T-helper 17 cell (primary cell): Measurements from ENCODE around the gene ABCC5. TPM values are rescaled to one million over a fixed set of nuclear protein-coding genes. Genes with fewer than 3 reads are reported as not detected.
"Not testable (repeated sequence)": the region's sequence is repeated elsewhere in the genome, so short reads cannot be mapped to it uniquely, and the experiment has no call there.

Experiments
- ATAC-seq: fragments of 150-1000 bp; cut with Tn5 transposase; 2 replicates; pipeline ENCODE4 v1.10.0; 2021; ENCODE audit warnings: mild to moderate bottlenecking, moderate library complexity
- DNase-seq, 3 donors: peaks; one replicate each; pipeline versions ENCODE4 v3.0.0 to v3.0.0-alpha.2; 2020 to 2021
- H3K9me3 ChIP-seq: one replicate; pipeline ENCODE4 v1.7.0; 2013; ENCODE audit warnings: low read length, mild to moderate bottlenecking; ENCODE audit not compliant: control insufficient read depth, poor library complexity, severe bottlenecking
- H3K27ac Mint-ChIP-seq: one replicate; pipeline ENCODE4 v1.8.0; 2022; ENCODE audit warnings: mild to moderate bottlenecking, moderate library complexity, mixed read lengths
- H3K27me3 Mint-ChIP-seq: one replicate; pipeline ENCODE4 v1.8.0; 2022; ENCODE audit warnings: mixed read lengths
- H3K36me3 Mint-ChIP-seq: one replicate; pipeline ENCODE4 v1.8.0; 2022; ENCODE audit warnings: low read depth, mixed read lengths
- H3K4me1 Mint-ChIP-seq: one replicate; pipeline ENCODE4 v1.8.0; 2022; ENCODE audit warnings: mild to moderate bottlenecking, mixed read lengths
- H3K4me3 Mint-ChIP-seq: one replicate; pipeline ENCODE4 v1.8.0; 2022; ENCODE audit warnings: mild to moderate bottlenecking, moderate library complexity, mixed read lengths
- total RNA-seq, 4 donors: library from RNA in 2 of 4; stranded (reverse) in 2 of 4; gene quantifications; one replicate each; pipeline ENCODE4 v1.2.3 and lab custom pipeline; 2022 to 2026

ABCC5 gene
- total RNA-seq, 2 donors from 2014 or later, result 17.5 to 17.6 TPM

GRCh38 chr3:183880121-183880520 is 137.6 kb downstream of the ABCC5 start:
- no peak for DNase-seq
- ATAC-seq, result no peak
- H3K9me3 ChIP-seq, result no peaks in the 10 kb centered on the region
- H3K27me3 Mint-ChIP-seq, result no peaks in the 10 kb centered on the region
- H3K27ac Mint-ChIP-seq, result no peak overlapping the region
- H3K36me3 Mint-ChIP-seq, result peaks cover 4% of the 10 kb centered on the region
- no peak overlapping the region for H3K4me3 Mint-ChIP-seq
- peaks cover 33% of the 10 kb centered on the region for H3K4me1 Mint-ChIP-seq

- no peaks in the 10 kb centered on the region for H3K9me3 ChIP-seq
- Mint-ChIP-seq H3K4me1 (peaks cover 27% of the 10 kb centered on the region), H3K27ac (peak overlapping the region; percentile 32), H3K36me3 (peaks cover 2% of the 10 kb centered on the region), H3K4me3 (no peak overlapping the region), H3K27me3 (no peaks in the 10 kb centered on the region)
- DNase-seq (no peak), ATAC-seq (no peak)
Measured at GRCh38 chr3:183879243-183879642, 138.4 kb downstream of the ABCC5 start.

DNA sequence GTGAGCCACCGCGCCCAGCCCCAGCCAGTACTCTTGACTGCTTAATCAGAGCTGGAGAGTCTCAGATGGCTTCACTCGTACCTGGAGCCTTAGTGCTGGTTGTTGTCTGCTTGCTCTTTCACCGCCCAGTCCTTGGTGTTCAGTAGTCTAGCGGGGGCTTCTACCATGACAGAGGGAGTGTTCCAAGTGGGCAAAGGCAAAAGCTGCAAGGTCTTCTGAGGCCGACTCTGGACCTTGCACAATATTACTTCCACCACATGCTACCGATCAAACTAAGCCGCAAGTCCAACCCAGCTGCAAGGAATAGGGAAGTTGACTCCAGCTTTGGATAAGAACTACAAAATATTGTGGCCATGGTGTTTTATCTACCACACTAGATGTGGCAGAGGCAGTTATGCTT is 139.6 kb downstream of the ABCC5 start:
- no peak for DNase-seq
- Mint-ChIP-seq H3K27me3 (no peaks in the 10 kb centered on the region), H3K36me3 (peaks cover 2% of the 10 kb centered on the region), H3K4me1 (peaks cover 20% of the 10 kb centered on the region), H3K4me3 (no peak overlapping the region), H3K27ac (no peak overlapping the region)
- no peak for ATAC-seq
- no peaks in the 10 kb centered on the region for H3K9me3 ChIP-seq

GRCh38 chr3:183877227-183877626 is 140.5 kb downstream of the ABCC5 start:
- peaks cover 22% of the 10 kb centered on the region for H3K4me1 Mint-ChIP-seq
- not testable (repeated sequence) for H3K27ac Mint-ChIP-seq, H3K27me3 Mint-ChIP-seq, H3K4me3 Mint-ChIP-seq, DNase-seq, H3K9me3 ChIP-seq, H3K36me3 Mint-ChIP-seq, ATAC-seq

DNA sequence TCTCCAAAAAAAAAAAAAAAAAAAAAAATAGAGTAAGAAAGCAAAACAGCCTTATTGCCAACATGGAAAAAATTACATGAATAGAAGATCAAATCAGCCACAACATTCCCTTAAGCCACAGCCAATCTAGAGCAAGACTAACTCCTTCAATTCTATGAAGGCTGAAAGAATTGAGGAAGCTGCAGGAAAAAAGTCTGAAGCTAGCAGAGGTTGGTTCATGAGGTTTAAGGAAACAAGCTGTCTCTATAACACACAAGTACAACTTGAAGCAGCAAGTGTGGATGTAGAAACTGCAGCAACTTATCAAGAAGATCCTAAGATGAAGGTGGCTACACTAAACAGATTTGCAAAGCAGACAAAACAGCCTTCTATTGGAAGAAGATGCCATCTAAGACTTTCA is 142.3 kb downstream of the ABCC5 start:
- peaks cover 2% of the 10 kb centered on the region for H3K36me3 Mint-ChIP-seq
- H3K4me3 Mint-ChIP-seq, result no peak overlapping the region
- H3K9me3 ChIP-seq, result no peaks in the 10 kb centered on the region
- H3K27me3 Mint-ChIP-seq, result no peaks in the 10 kb centered on the region
- ATAC-seq (no peak), DNase-seq (no peak)
- H3K4me1 Mint-ChIP-seq, result peaks cover 32% of the 10 kb centered on the region
- H3K27ac Mint-ChIP-seq, result no peak overlapping the region

DNA sequence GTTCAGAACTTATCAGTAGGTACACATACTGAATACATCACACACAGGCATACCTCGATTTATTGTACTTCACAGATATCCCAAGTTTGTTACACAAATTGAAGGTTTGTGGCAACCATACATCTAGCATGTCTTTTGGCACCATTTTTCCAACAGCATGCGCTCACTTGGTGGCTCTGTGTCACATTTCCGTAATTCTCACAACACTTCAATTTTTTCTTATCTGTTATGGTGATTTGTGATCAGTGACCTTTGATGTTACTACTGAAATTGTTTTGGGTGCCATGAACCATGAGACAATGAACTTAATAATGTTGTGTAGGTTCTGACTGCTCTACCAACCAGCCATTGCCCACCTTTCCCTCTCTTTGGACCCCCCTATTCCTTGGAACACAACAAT is 143.8 kb downstream of the ABCC5 start:
- H3K4me3 Mint-ChIP-seq, result no peak overlapping the region
- H3K4me1 Mint-ChIP-seq, result peaks cover 30% of the 10 kb centered on the region
- DNase-seq (no peak), ATAC-seq (no peak)
- H3K27me3 Mint-ChIP-seq, result no peaks in the 10 kb centered on the region
- H3K9me3 ChIP-seq, result no peaks in the 10 kb centered on the region
- H3K36me3 Mint-ChIP-seq, result peaks cover 2% of the 10 kb centered on the region
- no peak overlapping the region for H3K27ac Mint-ChIP-seq

DNA sequence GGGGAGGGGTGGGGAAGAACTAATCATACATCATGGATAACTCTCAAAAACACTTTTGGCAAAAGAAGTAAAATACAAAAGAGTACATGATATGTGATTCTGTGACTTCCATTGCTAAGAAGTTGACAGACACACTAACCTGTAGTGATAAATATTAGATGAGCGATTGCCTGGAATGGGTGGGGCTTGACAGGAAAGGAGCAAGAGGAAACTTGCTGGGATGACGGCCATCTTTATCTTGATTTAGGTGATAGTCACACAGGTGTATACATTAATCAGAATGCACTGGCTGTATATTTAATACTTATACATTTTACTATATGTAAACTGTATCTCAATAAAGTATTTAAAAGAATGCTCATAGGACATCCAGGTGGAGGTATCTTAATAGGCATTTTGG is 146.1 kb downstream of the ABCC5 start:
- H3K9me3 ChIP-seq, result no peaks in the 10 kb centered on the region
- H3K27ac Mint-ChIP-seq, result no peak overlapping the region
- H3K36me3 Mint-ChIP-seq, result no peaks in the 10 kb centered on the region

GRCh38 chr3:183870563-183870962 is 147.1 kb downstream of the ABCC5 start:
- Mint-ChIP-seq H3K27me3 (no peaks in the 10 kb centered on the region), H3K36me3 (no peaks in the 10 kb centered on the region), H3K27ac (peak overlapping the region; percentile 70), H3K4me1 (peaks cover 28% of the 10 kb centered on the region), H3K4me3 (peak overlapping the region; percentile 13)
- no peak for ATAC-seq
- no peak for DNase-seq
- H3K9me3 ChIP-seq, result no peaks in the 10 kb centered on the region

More for the DNA sequence above, 146.1 kb downstream of the ABCC5 start:
- no peak for ATAC-seq
- Mint-ChIP-seq H3K4me3 (no peak overlapping the region), H3K27me3 (no peaks in the 10 kb centered on the region), H3K4me1 (peaks cover 26% of the 10 kb centered on the region)
- no peak for DNase-seq

Other genes with a start within 250 kb of the ABCC5 start
- gene MAP6D1, start 192.3 kb downstream of the ABCC5 start, total RNA-seq, result 1 to 10 TPM in 1 of 2 donors, under 1 TPM in 1; 0.26 to 1.7 TPM
- gene PARL, start 133.0 kb downstream of the ABCC5 start, total RNA-seq, result 10 to 100 TPM; 36.6 to 38.3 TPM
- not detected for gene HTR3D, start 13.9 kb upstream of the ABCC5 start, total RNA-seq
- not detected for gene HTR3C, start 35.2 kb upstream of the ABCC5 start, total RNA-seq
- not detected for gene HTR3E, start 79.2 kb upstream of the ABCC5 start, total RNA-seq
- gene EIF2B5, start 117.5 kb upstream of the ABCC5 start, total RNA-seq, result 10 to 100 TPM; 49.5 to 53.8 TPM
- 10 to 100 TPM; 31.5 to 42.9 TPM for gene DVL3, start 137.5 kb upstream of the ABCC5 start, total RNA-seq
- 100 to 1,000 TPM; 120 to 164 TPM for gene AP2M1, start 157.0 kb upstream of the ABCC5 start, total RNA-seq
- gene ABCF3, start 168.3 kb upstream of the ABCC5 start, total RNA-seq, result 100 to 1,000 TPM; 118 to 120 TPM
- gene VWA5B2, start 211.7 kb upstream of the ABCC5 start, total RNA-seq, result not detected
- gene ALG3, start 231.1 kb upstream of the ABCC5 start, total RNA-seq, result 10 to 100 TPM; 17.6 to 24.1 TPM
- under 1 TPM; 0.45 to 0.65 TPM for gene EEF1AKMT4, start 231.8 kb upstream of the ABCC5 start, total RNA-seq
- gene CAMK2N2, start 243.7 kb upstream of the ABCC5 start, total RNA-seq, result under 1 TPM; 0.20 to 0.31 TPM